GM23338 (cell line): ENCODE data around the gene TTYH1. TPM values are rescaled to one million over a fixed set of nuclear protein-coding genes. Genes with fewer than 3 reads are reported as not detected.

Experiments
- ATAC-seq: fragments of 200-7000 bp; cut with Tn5 transposase; 3 replicates; pipeline ENCODE4 v1.9.1; 2020
- DNase-seq: peaks from one replicate; pipeline ENCODE4 v3.0.0-alpha.2; 2015; ENCODE audit warnings: low spot score
- H2AFZ ChIP-seq: fragments of 200-600 bp; sonication (generic); 2 replicates; pipeline ENCODE4 v1.8.0; 2016; ENCODE audit warnings: antibody characterized with exemption, mild to moderate bottlenecking, moderate library complexity
- H3F3A ChIP-seq: fragments of 200-600 bp; sonication (generic); replicated peaks from 2 replicates; pipeline ENCODE4 v1.8.0; 2017; ENCODE audit warnings: antibody characterized with exemption, mixed run types, low read depth
- H3K27ac ChIP-seq: fragments of 200-600 bp; sonication (generic); 2 replicates; pipeline ENCODE4 v1.6.1; 2016; ENCODE audit warnings: low read depth
- H3K27me3 ChIP-seq: fragments of 200-600 bp; sonication (generic); 2 replicates; pipeline ENCODE4 v1.8.0; 2016; ENCODE audit warnings: mild to moderate bottlenecking, mixed run types, moderate library complexity; ENCODE audit not compliant: insufficient read depth
- H3K36me3 ChIP-seq: fragments of 200-600 bp; sonication (generic); 2 replicates; pipeline ENCODE4 v1.8.0; 2016; ENCODE audit warnings: mild to moderate bottlenecking; ENCODE audit not compliant: insufficient read depth
- H3K4me1 ChIP-seq: fragments of 200-600 bp; sonication (generic); 2 replicates; pipeline ENCODE4 v1.8.0; 2016; ENCODE audit warnings: mild to moderate bottlenecking, moderate library complexity; ENCODE audit not compliant: insufficient read depth
- H3K4me2 ChIP-seq: fragments of 200-600 bp; sonication (generic); 2 replicates; pipeline ENCODE4 v1.7.1; 2017; ENCODE audit warnings: mixed run types
- H3K4me3 ChIP-seq: fragments of 200-600 bp; sonication (generic); 2 replicates; pipeline ENCODE4 v1.6.1; 2016; ENCODE audit warnings: mixed run types
- H3K79me2 ChIP-seq: fragments of 200-600 bp; sonication (generic); replicated peaks from 2 replicates; pipeline ENCODE4 v1.8.0; 2017; ENCODE audit warnings: mild to moderate bottlenecking; ENCODE audit not compliant: insufficient read depth
- H3K9me2 ChIP-seq: fragments of 200-600 bp; sonication (generic); 2 replicates; pipeline ENCODE4 v1.8.0; 2017; ENCODE audit not compliant: insufficient read depth
- H4K20me1 ChIP-seq: fragments of 200-600 bp; sonication (generic); replicated peaks from 2 replicates; pipeline ENCODE4 v1.8.0; 2017; ENCODE audit warnings: mild to moderate bottlenecking; ENCODE audit not compliant: insufficient read depth
- H3K27ac Mint-ChIP-seq: 2 replicates; pipeline ENCODE4 v1.8.0; 2020; ENCODE audit warnings: inconsistent platforms, mild to moderate bottlenecking, moderate library complexity, mixed read lengths
- H3K27me3 Mint-ChIP-seq: 3 replicates; pipeline ENCODE4 v1.8.0; 2022; ENCODE audit warnings: low read depth, mild to moderate bottlenecking, moderate library complexity, mixed read lengths, inconsistent platforms; ENCODE audit not compliant: insufficient read depth, poor library complexity
- H3K36me3 Mint-ChIP-seq: 3 replicates; pipeline ENCODE4 v1.8.0; 2021; ENCODE audit warnings: low read depth, mild to moderate bottlenecking, inconsistent platforms, moderate library complexity, mixed read lengths
- H3K4me1 Mint-ChIP-seq: 3 replicates; pipeline ENCODE4 v1.8.0; 2020; ENCODE audit warnings: mild to moderate bottlenecking, inconsistent platforms, mixed read lengths
- H3K4me3 Mint-ChIP-seq: 3 replicates; pipeline ENCODE4 v1.8.0; 2021; ENCODE audit warnings: moderate library complexity, mild to moderate bottlenecking, inconsistent platforms, mixed read lengths
- H3K9me3 Mint-ChIP-seq: 3 replicates; pipeline ENCODE4 v1.8.0; 2020; ENCODE audit warnings: moderate library complexity, mild to moderate bottlenecking, inconsistent platforms, mixed read lengths
- CREB1 ChIP-seq: fragments of 250-450 bp; sonication (Bioruptor Pico); IDR thresholded peaks from 2 replicates; pipeline ENCODE4 v1.5.0; 2020; ENCODE audit warnings: low read depth, mild to moderate bottlenecking, moderate library complexity
- CTCF ChIP-seq, 2 experiments: fragments of 200-600 bp in 1 of 2; sonication (generic) in 1 of 2; conservative IDR thresholded peaks; 2 replicates each; pipeline versions ENCODE4 v1.5.1 to v1.6.1; 2016 to 2017; ENCODE audit warnings: antibody characterized with exemption in 2 of 2, low read depth in 2 of 2, mild to moderate bottlenecking in 2 of 2, moderate library complexity in 1 of 2
- ETS1 ChIP-seq: IDR thresholded peaks from 2 replicates; pipeline ENCODE4 v1.6.1; 2016; ENCODE audit warnings: antibody characterized with exemption
- EZH2 ChIP-seq: fragments of 200-600 bp; sonication (generic); IDR thresholded peaks from one replicate; pipeline ENCODE4 v1.8.0; 2017; ENCODE audit warnings: antibody characterized with exemption, mild to moderate bottlenecking, low read depth; ENCODE audit not compliant: unreplicated experiment
- EZH2phosphoT487 ChIP-seq: fragments of 200-600 bp; sonication (generic); IDR thresholded peaks from one replicate; pipeline ENCODE4 v1.8.1; 2018; ENCODE audit warnings: antibody characterized with exemption; ENCODE audit not compliant: unreplicated experiment
- JUNB ChIP-seq: IDR thresholded peaks from one replicate; pipeline ENCODE4 v1.6.1; 2016; ENCODE audit warnings: antibody characterized with exemption; ENCODE audit not compliant: unreplicated experiment
- NANOG ChIP-seq: IDR thresholded peaks from 2 replicates; pipeline ENCODE4 v1.6.1; 2016; ENCODE audit warnings: antibody characterized with exemption, borderline replicate concordance
- POLR2AphosphoS5 ChIP-seq: IDR thresholded peaks from 2 replicates; pipeline ENCODE4 v1.6.1; 2016; ENCODE audit warnings: antibody characterized with exemption, low read depth
- REST ChIP-seq: IDR thresholded peaks from one replicate; pipeline ENCODE4 v1.6.1; 2018; ENCODE audit warnings: antibody characterized with exemption; ENCODE audit not compliant: unreplicated experiment
- STAT1 ChIP-seq: IDR thresholded peaks from one replicate; pipeline ENCODE4 v1.6.1; 2016; ENCODE audit warnings: antibody characterized with exemption; ENCODE audit not compliant: unreplicated experiment
- ZNF114 ChIP-seq: fragments of 250-450 bp; sonication (Bioruptor Pico); IDR thresholded peaks from 2 replicates; pipeline ENCODE4 v1.5.0; 2020; ENCODE audit warnings: mild to moderate bottlenecking, moderate library complexity
- ZNF331 ChIP-seq: fragments of 250-450 bp; sonication (Bioruptor Pico); IDR thresholded peaks from 2 replicates; pipeline ENCODE4 v1.5.0; 2020; ENCODE audit warnings: low read depth, mild to moderate bottlenecking, moderate library complexity
- polyA plus RNA-seq: library from polyadenylated mRNA; unstranded; fragments of >200 nt; fragmentation: Nextera tagmentation; extraction: Ambion mirVana; gene quantifications from 2 replicates; pipeline ENCODE4 v1.2.1, GENCODE V29; 2016
- total RNA-seq: library from RNA; depleted of rRNA; stranded (reverse); fragments of >200 nt; shearing (Covaris generic); gene quantifications from 2 replicates; pipeline ENCODE4 v1.2.3, GENCODE V29; 2014

The TTYH1 gene
- total and polyA plus RNA-seq, 2 experiments from 2014 or later = 18.2 to 40.8 TPM

- Histone ChIP-seq H3K27ac (no peak overlapping the region), H2AFZ (no peak overlapping the region), H3K79me2 (no peaks in the 10 kb centered on the region), H3K4me1 (no peaks in the 10 kb centered on the region), H3K36me3 (no peaks in the 10 kb centered on the region), H3K27me3 (peaks cover 18% of the 10 kb centered on the region), H3K4me2 (no peak overlapping the region), H3K4me3 (no peak overlapping the region), H3F3A (0 out of 2 replicates have a peak, but pooled peaks cover 2% of the 10 kb centered on the region), H3K9me2 (no peaks in the 10 kb centered on the region), H4K20me1 (no peaks in the 10 kb centered on the region)
- peaks cover 6% of the 10 kb centered on the region; the same call in 2 of the 3 replicates for H3K4me1 Mint-ChIP-seq
- H3K36me3 Mint-ChIP-seq = peaks cover 18% of the 10 kb centered on the region
- no peak overlapping the region for H3K4me3 Mint-ChIP-seq
- ATAC-seq (no peak), DNase-seq (no peak)
- TF ChIP-seq EZH2 = no peak
- peaks cover 37% of the 10 kb centered on the region for H3K27me3 Mint-ChIP-seq
- H3K9me3 Mint-ChIP-seq = peaks cover 44% of the 10 kb centered on the region
- no peak overlapping the region for H3K27ac Mint-ChIP-seq
These were observed 4.2 kb upstream of the TTYH1 start for GRCh38 chr19:54411033-54411432.

GRCh38 chr19:54412877-54413276 lies 2.4 kb upstream of the TTYH1 start:
- TF ChIP-seq POLR2AphosphoS5 = no peak
- TF ChIP-seq NANOG = no peak
- no peak for TF ChIP-seq JUNB
- TF ChIP-seq ETS1 = no peak
- TF ChIP-seq STAT1 = no peak
- no peak for TF ChIP-seq EZH2phosphoT487
- no peak for TF ChIP-seq CTCF (conservative IDR thresholded peaks at IDR 0.05; ENCODE audit: low read depth in 2 of 2)
- no peak for TF ChIP-seq ZNF331 (CRISPR knock-in tag)
- no peak for TF ChIP-seq EZH2
- no peak for TF ChIP-seq CREB1 (CRISPR knock-in tag)
- no peak for TF ChIP-seq ZNF114 (CRISPR knock-in tag)
- TF ChIP-seq REST = no peak
- Mint-ChIP-seq H3K27me3 (peaks cover 42% of the 10 kb centered on the region), H3K4me1 (peaks cover 16% of the 10 kb centered on the region), H3K27ac (no peak overlapping the region), H3K4me3 (no peak overlapping the region), H3K36me3 (peaks cover 25% of the 10 kb centered on the region), H3K9me3 (peaks cover 38% of the 10 kb centered on the region)
- peaks cover 23% of the 10 kb centered on the region for H3K27me3 ChIP-seq
- H3K9me2 ChIP-seq = no peaks in the 10 kb centered on the region
- H3K4me1 ChIP-seq = peaks cover 5% of the 10 kb centered on the region; the same call in 1 of the 2 replicates
- H3K79me2 ChIP-seq = no peaks in the 10 kb centered on the region
- no peaks in the 10 kb centered on the region for H4K20me1 ChIP-seq
- peaks cover 10% of the 10 kb centered on the region for H3F3A ChIP-seq
- no peak overlapping the region for H3K27ac ChIP-seq
- no peaks in the 10 kb centered on the region for H3K36me3 ChIP-seq
- DNase-seq = no peak
- H2AFZ ChIP-seq = no peak overlapping the region
- H3K4me3 ChIP-seq = no peak overlapping the region
- ATAC-seq = no peak
- H3K4me2 ChIP-seq = no peak overlapping the region
